Ammon's horn (tissue), 1 donor: ENCODE results near the gene SBF2.
"Not testable (repeated sequence)": the region's sequence is repeated elsewhere in the genome, so short reads cannot be mapped to it uniquely, and the experiment has no call there.

ENCODE experiments used
- DNase-seq: peaks from one replicate; pipeline ENCODE4 v3.0.0-alpha.2; 2016; ENCODE audit warnings: low spot score

SBF2 gene

DNA sequence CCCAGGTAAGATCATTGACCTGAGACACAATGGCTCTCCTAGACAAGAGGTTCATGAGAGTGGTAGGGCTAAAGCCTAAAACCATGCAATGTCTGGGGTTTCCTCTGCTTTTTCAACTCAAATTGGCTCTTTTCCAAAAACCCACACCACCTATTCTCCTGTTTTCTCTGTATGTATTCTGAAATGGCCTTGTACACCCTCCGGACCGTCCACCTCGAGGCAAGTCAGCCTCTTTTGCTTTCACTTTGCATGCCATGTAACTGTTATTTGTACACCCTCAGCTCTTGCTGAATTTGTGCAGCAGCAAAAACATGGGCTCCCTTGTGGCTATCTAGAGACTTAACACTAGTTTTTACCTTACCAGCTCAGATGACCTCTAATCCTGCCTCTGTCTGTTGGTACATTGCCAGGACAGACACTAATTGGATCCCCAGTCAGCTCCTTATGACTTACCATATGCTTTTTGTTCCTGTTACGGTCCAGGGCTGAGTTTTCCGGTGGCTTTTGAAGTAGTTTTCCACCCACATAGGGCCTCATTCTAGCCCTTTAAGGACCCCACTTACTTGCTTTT lies 288.0 kb downstream of the SBF2 start:
- DNase-seq: no peak

DNA sequence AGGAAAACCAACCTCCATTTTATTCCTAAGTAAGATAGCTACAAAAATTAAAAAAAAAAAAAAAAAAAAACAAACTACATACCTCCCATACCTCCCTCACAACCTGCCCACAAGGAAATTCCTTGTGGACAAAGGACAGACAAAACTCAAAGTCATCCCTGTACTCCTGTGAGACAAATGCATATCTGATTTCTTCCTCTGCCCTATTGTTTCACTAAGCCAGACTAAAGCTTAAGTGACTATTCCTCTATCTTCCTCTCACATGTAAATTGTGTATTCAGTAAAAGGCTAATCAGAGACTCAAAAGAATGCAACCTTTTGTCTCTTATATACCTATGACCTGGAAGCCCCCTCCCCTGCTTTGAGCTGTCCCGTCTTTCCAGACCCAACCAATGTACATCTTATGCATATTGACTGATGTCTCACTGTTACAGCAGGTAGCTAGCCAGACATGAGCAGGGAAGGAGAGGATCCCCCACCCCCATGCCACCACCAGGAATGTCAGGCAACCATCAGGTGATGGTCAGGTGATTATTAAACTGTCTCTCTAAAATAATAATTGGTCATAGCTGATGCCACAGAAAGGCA lies 289.4 kb downstream of the SBF2 start:
- DNase-seq: no peak

DNA sequence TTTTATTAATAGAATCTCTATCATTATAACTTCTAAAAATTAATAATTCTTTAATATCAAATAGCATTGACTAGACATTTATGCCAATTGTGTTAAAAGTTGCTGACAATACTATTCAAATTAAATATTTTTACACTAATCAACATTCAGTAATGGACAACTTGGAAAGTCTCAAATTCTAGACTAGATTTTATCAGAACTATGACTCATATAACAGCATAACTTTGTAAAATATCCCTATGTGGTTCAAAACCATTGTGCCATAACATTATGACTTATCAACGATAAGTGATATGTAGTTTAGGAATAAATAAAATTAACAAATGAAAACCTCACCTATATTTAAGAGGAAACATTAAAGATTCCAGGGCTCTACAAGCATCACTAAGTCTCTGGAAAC lies 291.8 kb downstream of the SBF2 start:
- DNase-seq: no peak

DNA sequence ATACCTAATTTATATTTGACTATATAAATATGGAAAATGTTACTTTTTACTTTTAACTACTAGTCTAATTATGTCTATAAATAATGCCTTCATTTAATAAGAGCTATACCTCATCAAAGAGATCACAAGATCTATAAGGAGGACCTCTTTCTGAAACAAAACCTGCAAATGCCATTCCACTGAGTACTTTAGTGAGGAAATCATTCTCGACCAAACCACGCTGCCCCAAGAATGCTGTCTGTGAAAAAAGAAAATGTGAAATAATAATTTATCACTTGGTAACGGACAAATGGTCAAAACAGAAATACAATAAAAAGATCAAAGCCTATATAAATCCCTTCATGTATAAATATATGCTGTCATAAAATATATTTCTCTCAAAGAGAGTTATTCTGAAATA lies 301.7 kb downstream of the SBF2 start:
- no peak for DNase-seq

DNA sequence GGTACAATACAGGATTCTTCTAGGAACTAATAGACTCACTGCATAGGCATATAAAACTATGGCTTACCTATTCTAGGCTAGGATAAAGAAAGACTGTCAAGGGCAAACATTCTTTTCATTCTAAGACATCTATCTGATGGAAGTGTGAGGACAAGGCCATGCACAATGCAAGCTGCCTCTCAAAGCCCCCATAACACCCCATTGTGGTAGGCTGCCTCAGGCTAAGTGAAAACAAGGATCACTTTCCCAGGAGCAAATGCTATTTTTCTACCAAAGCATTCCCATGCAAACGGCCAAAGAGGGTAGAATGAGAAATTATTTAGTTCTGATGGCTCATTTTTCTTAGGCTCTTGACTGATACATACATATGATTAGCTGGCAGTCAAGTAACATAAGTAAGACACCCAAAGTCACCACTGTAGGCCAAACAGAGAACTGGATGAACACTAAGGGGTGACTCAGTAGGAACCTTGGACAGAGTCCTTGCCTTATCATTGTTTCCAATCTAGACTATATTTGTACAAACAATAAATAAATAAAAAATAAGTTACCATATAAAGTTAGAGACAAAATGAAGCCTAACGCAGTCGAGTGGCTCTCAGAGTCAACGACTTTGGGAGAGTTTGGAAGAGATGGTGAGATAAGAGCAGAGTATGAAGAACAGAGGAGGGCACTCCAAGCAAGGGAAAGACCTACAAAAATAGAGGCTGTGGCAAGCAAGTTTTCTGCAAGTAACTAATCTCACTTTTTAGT lies 303.6 kb downstream of the SBF2 start:
- DNase-seq: no peak

DNA sequence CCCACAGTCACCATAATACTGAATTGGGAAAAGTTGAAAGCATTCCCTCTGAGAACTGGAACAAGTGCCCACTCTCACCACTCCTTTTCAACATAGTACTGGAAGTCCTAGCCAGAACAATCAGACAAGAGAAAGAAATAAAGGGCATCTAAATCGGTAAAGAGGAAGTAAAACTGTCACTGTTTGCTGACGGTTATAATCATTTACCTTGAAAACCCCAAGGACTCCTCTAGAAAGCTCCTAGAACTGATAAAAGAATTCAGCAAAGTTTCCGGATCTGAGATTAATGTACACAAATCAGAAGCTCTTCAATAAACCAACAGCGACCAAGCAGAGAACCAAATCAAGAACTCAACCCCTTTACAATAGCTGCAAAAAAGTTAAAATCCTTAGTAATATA lies 306.7 kb downstream of the SBF2 start:
- not testable (repeated sequence) for DNase-seq

DNA sequence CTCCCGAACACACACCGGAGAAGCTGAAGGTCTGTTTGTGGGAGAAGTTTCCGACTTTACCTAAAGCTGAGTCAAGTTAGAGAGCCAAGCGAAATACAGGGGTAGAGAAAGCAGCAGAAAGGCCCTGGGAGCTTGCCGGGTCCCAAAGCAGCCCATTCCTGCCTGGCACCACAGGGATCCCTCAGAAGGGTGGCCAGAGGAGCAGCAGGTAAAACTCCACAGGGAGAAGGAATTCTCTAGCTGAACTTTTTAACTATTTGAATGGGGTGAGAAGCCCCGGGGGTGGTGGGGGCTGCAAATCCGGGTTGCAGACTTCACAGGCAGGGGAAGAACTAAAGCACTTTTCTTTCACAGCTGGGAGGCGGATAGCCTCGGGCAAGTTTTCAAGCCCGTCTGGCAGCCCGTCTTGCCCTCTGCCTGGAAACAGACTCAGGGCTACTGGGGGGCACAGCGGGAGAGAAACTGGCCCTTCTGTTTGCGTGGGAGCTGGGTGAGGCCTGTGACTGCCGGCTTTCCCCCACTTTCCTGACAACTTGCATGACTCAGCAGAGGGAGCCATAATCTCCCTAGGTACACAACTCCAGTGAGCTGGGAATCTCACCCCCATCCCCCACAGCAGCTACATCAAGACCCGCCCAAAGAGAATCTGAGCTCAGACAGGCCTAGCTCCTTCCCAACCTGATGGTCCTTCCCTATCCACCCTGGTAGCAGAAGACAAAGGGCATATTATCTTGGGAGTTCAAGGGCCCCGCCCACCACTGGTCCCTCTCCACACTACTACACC lies 311.0 kb downstream of the SBF2 start:
- DNase-seq: no peak

DNA sequence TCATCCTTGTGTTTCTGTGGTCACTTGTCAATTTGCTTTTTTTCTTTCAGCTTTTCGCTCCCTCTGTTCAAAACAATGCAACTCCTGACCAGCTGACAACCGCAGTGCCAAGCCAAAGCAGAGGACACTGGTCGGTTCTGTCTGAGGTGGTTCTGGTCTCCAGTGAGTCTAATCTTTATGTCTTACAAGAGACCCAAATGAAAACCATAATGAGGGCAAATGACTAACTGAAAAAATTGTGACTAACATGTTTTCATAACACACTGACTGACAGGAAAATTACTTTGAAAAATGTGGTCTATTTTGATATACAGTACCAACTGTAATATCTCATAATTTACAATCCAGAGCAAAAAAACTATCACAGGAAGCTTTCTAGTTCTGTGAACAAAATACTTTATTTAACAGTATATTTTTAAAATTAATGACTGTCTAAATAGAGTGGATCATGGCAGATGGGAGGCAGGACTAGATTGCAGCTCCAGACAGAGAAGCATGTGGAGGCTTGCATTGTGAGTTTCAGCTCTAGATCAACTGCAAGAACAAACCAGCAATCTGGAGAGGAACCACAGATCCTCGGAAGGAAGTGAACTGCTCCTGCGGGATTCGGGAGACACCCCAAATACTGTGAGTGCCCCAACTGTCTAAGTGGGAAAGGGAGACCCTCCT lies 311.8 kb downstream of the SBF2 start:
- DNase-seq: peak; percentile 49

DNA sequence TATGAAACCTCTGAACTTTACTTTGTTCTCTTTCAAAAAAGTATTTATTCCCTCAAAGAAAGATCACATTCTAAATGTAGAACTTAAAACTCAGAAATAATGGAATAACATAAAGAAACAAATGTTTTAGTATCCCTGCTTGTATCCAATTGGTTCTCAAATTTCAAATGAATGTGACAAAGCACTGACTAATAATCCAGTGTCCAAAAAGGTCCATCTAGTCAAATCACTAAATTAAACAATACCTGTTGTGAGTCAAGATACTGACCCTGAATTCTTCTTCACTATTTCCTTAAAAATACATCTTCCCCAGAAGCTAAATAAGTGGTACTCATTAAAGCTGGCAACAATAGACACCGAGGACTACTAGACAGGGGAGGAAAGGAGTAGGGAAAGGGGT lies 313.1 kb downstream of the SBF2 start:
- no peak for DNase-seq

DNA sequence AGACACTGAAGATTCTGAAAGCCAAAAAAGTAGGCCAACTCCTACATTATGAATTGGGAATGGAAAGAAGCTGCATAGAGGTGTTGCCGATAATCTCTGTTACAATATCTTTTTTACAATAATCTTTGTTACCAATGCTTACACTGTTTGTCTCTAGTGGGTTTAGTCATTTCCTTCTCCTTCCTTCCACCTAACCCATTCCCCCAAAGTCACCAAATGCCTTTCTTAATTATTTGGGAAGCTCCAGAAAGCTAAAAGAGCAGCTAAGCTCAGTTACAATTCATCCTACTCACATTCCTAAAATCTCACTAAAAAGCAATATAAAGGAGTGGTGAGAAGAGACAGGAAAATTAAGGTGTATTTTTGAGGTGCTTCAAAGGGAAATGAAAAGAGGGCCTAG lies 316.5 kb downstream of the SBF2 start:
- no peak for DNase-seq

DNA sequence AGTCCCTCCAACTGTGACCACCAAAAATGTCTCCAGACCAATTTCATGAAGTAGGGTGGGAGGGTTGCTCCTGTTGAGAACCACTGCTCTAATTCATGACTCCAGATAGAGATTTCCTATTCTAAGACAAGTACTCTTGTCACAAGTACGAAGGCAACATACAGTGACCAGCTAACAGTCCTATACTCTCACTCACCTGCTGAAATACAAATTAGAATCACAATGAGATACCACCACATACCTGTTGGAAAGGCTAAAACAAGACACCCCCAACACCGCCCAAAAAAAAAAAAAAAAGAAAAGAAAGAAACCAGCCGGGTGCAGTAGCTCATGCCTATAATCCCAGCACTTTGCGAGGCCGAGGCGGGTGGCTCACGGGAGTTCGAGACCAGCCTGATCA lies 319.6 kb downstream of the SBF2 start:
- no peak for DNase-seq

DNA sequence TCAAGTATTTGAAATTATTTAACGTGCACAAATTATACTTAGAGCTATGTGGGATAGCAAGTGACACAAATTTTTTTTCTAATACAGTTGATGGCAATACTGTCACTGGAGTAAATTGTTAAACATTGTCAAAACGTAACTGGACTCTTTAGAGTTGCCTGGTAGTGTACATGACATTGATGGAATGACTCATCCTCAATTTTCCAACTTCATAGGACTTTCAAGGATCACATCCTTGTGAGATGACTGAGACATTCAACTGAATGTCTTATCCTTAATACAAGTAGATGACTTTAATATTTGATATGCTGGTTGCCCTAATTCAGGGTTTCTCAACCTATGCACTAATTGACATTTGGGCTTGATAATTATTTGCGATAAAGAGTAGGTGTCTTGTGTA lies 320.1 kb downstream of the SBF2 start:
- DNase-seq: no peak

DNA sequence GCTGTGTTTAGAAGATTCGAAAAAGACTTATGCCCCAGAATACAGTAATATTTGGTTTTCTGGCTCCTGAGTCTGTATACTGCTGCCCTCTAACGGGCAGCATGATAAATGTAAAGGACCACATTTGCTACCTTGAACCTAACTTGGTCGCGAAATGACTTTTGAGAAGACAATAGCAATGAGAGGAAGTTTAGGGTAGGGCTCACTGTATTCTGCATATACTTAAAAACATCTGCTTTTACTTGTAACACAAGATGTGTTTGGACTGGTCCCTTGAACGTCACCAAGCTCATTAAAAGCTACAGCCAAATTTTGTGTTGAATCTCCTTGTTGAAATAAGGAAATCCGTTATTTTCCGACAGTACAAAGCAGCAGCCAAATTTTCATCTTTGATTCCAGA lies 321.0 kb downstream of the SBF2 start:
- peak; percentile 28 for DNase-seq

DNA sequence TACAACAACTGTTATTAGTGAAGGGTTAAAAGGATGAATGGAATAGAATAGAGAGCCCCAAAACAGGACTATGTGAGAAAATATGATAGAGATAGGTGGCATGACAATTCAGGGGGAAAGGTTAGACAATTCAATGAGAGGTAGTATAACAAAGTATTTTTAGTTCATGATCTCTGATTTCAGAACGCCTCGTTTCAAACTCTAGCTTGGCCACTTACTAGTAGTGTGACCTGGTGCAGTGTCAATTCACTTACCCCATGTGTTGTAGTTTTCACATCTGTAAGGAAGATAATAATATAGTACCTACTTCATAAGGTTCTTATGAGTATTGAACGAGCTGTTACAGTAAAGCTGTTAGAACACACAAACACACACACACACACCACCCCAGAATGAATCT lies 322.1 kb downstream of the SBF2 start:
- DNase-seq: no peak

DNA sequence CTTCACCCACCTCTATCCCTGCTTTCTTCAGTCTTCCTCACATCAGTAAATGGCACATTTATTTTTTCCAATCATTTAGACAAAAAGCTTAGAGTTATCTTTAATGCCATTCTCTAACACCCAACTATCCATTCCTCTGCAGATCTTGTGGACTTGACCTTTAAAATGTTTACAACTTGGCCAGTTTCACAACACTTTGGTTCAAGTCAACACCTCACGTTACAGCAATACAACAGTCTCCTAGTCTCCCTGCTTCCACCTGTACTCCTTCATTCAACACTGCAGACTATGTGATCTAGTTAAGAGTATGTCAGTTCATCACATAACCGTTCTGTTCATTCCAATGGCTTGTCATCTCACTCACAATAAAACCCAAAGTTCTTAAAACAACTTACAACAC lies 325.0 kb downstream of the SBF2 start:
- no peak for DNase-seq

DNA sequence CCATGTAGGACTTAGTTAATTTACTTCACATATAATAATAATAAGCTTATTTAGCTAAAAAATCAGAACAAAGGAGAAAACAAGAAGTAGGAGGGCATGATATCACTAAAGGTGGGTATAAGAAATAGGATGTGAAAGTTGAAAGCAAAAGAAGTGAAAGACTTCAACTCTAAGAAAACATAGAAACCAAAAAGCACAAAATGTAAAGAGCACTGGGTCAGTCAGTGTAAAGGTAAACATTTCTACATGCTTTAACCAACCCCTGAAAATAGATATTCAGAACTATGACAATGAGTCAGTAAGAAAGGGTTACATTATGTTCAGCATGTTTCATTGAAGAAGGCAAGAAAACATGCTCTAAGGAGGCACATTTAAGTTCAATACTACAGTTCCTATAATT lies 331.3 kb downstream of the SBF2 start:
- DNase-seq: no peak

DNA sequence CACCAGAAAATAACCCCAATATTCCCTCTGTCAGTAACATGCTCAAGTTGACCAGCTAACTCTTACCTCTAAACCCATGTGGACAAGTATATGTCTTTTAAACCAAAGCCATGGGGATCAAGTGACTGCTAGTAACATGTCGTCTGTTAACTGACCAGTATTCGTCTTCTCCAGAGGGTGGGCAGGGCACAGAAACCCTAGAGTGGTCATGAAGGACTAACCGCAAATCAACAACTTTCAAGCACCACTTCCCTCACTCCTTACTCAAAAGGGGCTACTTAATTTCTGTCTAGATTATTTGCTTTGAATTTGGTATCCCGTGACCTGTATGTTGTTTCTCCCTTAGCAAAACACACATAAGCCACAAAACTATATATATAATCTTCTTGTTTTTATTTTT lies 336.9 kb downstream of the SBF2 start:
- DNase-seq: no peak

DNA sequence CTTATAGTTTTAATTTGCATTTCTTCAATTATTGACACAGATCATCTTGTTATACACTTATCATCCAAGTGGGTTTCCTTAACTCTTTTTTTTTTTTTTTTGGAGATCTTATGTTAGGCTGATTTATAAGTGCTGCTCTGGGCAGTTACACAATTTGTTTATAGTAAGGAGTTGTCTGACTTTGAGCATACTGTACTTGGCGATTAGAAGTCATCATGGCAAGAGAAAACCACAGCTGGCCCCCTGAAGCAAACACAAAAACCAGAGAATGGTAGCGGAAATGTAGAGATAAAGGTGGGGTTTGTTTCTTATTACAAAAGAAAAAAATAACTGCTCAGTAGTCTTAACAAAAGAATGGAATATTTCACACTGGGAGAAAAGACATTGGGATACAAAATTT lies 337.5 kb downstream of the SBF2 start:
- DNase-seq: no peak

DNA sequence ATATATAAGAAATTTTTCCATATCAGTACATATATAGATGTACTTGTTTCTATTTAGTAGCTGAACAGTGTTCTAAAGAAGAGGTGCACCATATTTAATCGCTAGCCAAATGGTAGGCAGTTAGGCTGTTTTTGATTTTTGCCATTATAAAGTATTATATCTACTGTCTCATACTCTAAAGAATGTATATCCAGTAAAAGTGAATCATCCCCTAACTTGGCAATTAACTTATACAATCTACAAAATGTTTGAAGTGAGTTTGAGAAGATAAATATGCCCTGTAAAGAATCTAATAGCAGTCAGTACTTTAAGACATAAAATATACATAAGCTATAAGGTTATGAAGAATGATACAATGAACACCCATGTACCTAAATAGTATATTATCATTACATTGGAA lies 338.6 kb downstream of the SBF2 start:
- no peak for DNase-seq

DNA sequence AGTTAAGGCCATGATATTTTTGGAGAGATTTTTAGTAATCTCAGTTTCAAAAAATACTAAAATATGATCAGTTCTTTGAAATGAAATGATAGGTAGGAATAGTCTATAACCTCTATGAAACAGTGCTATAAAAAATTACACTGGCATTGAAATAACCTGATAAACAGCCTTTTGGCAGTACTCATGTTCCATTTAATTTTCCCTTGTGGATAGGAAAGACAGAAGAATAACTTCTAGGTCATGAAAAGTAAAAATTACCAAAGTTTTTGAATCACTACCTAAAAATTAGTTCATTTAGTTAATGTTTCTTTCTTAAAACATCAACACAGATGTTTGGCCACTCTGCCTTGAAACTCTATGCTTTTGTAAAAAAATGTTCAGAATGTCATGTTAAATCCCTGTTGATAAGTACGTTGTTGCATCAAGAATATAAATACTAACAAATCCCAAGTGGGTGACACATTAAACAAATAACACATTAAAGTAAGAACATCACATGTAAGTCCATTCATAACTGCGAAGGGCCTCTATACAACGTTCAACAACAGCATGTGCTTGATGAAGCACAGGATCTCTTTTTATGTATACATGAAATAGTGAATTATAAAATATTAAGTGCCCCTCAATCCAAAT lies 339.9 kb downstream of the SBF2 start:
- no peak for DNase-seq

DNA sequence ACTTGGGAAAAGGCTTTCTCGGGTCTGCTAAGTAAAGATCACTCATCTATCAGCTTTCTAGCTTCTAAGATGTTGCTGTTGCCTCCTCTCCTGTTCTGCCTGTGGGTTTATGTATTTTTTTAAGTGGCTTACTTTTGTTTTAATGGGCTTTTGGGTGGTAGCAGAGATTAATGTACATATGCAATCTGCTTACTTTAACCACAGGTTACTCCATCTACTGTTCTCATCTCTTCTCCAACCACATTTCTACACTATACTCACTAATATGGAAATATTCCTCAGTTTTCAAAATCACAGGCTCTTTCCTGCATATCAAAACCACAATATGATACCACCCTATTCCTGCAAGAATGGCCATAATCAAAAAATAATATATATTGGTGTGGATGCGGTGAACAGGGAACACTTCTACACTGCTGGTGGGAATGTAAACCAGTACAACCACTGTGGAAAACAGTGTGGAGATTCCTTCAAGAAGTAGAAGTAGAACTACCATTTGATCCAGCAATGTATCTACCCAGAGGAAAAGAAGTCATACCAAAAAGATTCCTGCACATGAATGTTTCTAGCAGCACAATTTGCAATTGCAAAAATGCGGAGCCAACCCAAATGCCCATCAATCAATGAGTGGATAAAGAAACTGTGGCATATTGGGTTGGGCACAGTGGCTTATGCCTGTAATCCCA lies 341.4 kb downstream of the SBF2 start:
- DNase-seq: no peak
